GM12878 (cell line): Measurements from ENCODE around the gene CIAO2A. TPM values are rescaled to one million over a fixed set of nuclear protein-coding genes. Genes with fewer than 3 reads are reported as not detected.

Experiments
- ATAC-seq: fragments of 200-7000 bp; cut with Tn5 transposase; 3 replicates; pipeline ENCODE4 v1.9.1; 2020; ENCODE audit warnings: mild to moderate bottlenecking, moderate library complexity
- BruUV-seq: library from RNA; stranded (reverse); fragments of 400-500 nt; replicated peaks from 2 replicates; lab custom pipeline; 2021; lab: Mats Ljungman, UMichigan
- CTCF ChIA-PET: fragments of 300-600 bp; sonication (Branson Sonifier 250); formaldehyde crosslinking; extraction: SDS; loops from one replicate; lab custom pipeline; 2021; ENCODE audit warnings: inconsistent platforms; lab: Yijun Ruan, JAX
- POLR2A ChIA-PET: fragments of 350-600 bp; formaldehyde crosslinking; extraction: SDS; loops from one replicate; lab custom pipeline; 2021; ENCODE audit warnings: inconsistent platforms; lab: Charles Lee
- RAD21 ChIA-PET: fragments of 300-600 bp; sonication (Branson Sonifier 250); formaldehyde crosslinking; loops from one replicate; lab custom pipeline; 2023; ENCODE audit warnings: antibody characterized with exemption; ENCODE audit not compliant: unreplicated experiment; lab: Charles Lee
- SMC1A ChIA-PET: fragments of 300-600 bp; sonication (Branson Sonifier 250); formaldehyde crosslinking; loops from one replicate; lab custom pipeline; 2023; ENCODE audit not compliant: unreplicated experiment, uncharacterized antibody; lab: Charles Lee
- DNase-seq: peaks from one replicate; pipeline ENCODE4 v3.0.0-alpha.2; 2011; ENCODE audit warnings: low read depth, low spot score
- FAIRE-seq: peaks from 3 replicates; lab custom pipeline; 2011; peaks lifted over from hg19 to GRCh38; lab: Jason Lieb, UNC
- H2AFZ ChIP-seq: 2 replicates; pipeline ENCODE4 v1.6.0; 2011; ENCODE audit warnings: low read depth, low read length, control low read depth; ENCODE audit not compliant: control insufficient read depth
- H3K27ac ChIP-seq: 2 replicates; pipeline ENCODE4 v1.5.1; 2011; ENCODE audit warnings: control low read depth; ENCODE audit not compliant: control insufficient read depth, insufficient read depth
- H3K27me3 ChIP-seq, 2 experiments: replicated peaks in 1 of 2; 2 replicates each; pipeline versions ENCODE4 v1.6.0 to v1.6.1; 2011; ENCODE audit warnings: low read length in 1 of 2; ENCODE audit not compliant: control insufficient read depth in 2 of 2, insufficient read depth in 2 of 2
- H3K36me3 ChIP-seq, 2 experiments: 2 replicates each; pipeline ENCODE4 v1.5.1; 2011; ENCODE audit warnings: low read length in 1 of 2; ENCODE audit not compliant: control insufficient read depth in 2 of 2, insufficient read depth in 2 of 2
- H3K4me1 ChIP-seq: 2 replicates; pipeline ENCODE4 v1.6.1; 2011; ENCODE audit warnings: mild to moderate bottlenecking, low read length, moderate library complexity, mixed read lengths; ENCODE audit not compliant: control insufficient read depth, insufficient read depth
- H3K4me2 ChIP-seq: 2 replicates; pipeline ENCODE4 v1.6.0; 2011; ENCODE audit warnings: control low read depth; ENCODE audit not compliant: control insufficient read depth, insufficient read depth
- H3K4me3 ChIP-seq: fragments of 200-600 bp; sonication (generic); 2 replicates; pipeline ENCODE4 v1.5.1; 2016
- H3K79me2 ChIP-seq: 2 replicates; pipeline ENCODE4 v1.6.0; 2011; ENCODE audit warnings: low read length; ENCODE audit not compliant: control insufficient read depth, insufficient read depth
- H3K9ac ChIP-seq: 2 replicates; pipeline ENCODE4 v1.8.0; 2011; ENCODE audit warnings: low read length, control low read depth, mixed read lengths; ENCODE audit not compliant: control insufficient read depth, insufficient read depth
- H3K9me3 ChIP-seq: replicated peaks from 3 replicates; pipeline ENCODE4 v1.5.1; 2011; ENCODE audit warnings: mild to moderate bottlenecking, low read length; ENCODE audit not compliant: control insufficient read depth, insufficient read depth
- H4K20me1 ChIP-seq: 2 replicates; pipeline ENCODE4 v1.6.0; 2011; ENCODE audit not compliant: control insufficient read depth, insufficient read depth
- CREM ChIP-seq: IDR thresholded peaks from 2 replicates; pipeline ENCODE4 v1.6.1; 2014; ENCODE audit warnings: antibody characterized with exemption, low read depth
- E4F1 ChIP-seq: fragments of 450-650 bp; IDR thresholded peaks from 2 replicates; pipeline ENCODE4 v1.6.1; 2018; ENCODE audit warnings: borderline replicate concordance, mild to moderate bottlenecking; ENCODE audit not compliant: partially characterized antibody
- FOXK2 ChIP-seq: fragments of 450-650 bp; IDR thresholded peaks from 2 replicates; pipeline ENCODE4 v1.6.1; 2017; ENCODE audit warnings: mild to moderate bottlenecking, moderate library complexity
- HDAC2 ChIP-seq: fragments of 200-600 bp; sonication (generic); IDR thresholded peaks from 2 replicates; pipeline ENCODE4 v1.6.1; 2017
- NFYA ChIP-seq: IDR thresholded peaks from 2 replicates; pipeline ENCODE4 v1.6.1; 2011; ENCODE audit warnings: low read depth, mild to moderate bottlenecking, low read length, improper control_type of control experiment, borderline replicate concordance
- RAD51 ChIP-seq: fragments of 450-650 bp; IDR thresholded peaks from 2 replicates; pipeline ENCODE4 v1.6.1; 2016; ENCODE audit warnings: moderate library complexity, mild to moderate bottlenecking, inconsistent platforms
- STAT3 ChIP-seq: IDR thresholded peaks from 2 replicates; pipeline ENCODE4 v1.6.1; 2011; ENCODE audit warnings: low read depth, low read length, improper control_type of control experiment
- YBX1 ChIP-seq: fragments of 450-650 bp; IDR thresholded peaks from 2 replicates; pipeline ENCODE4 v1.6.1; 2016; ENCODE audit warnings: antibody characterized with exemption
- ZNF207 ChIP-seq: fragments of 450-650 bp; IDR thresholded peaks from 2 replicates; pipeline ENCODE4 v1.6.1; 2014; ENCODE audit warnings: antibody characterized with exemption, mild to moderate bottlenecking, borderline replicate concordance
- ZSCAN29 ChIP-seq: fragments of 450-650 bp; IDR thresholded peaks from 2 replicates; pipeline ENCODE4 v1.6.1; 2017; ENCODE audit warnings: mild to moderate bottlenecking, moderate library complexity
- WGBS: methylation state at CpG from one replicate; pipeline ENCODE4 v1.1.6; 2016; ENCODE audit warnings: low lambda C conversion rate; ENCODE audit not compliant: insufficient replicate concordance, insufficient coverage; ENCODE audit errors: missing lambda C conversion rate; 5-methylcytosine and 5-hydroxymethylcytosine counted together
- in situ Hi-C: fragments of 300-500 bp; cut with MboI; formaldehyde crosslinking; loops from 9 replicates; pipeline ENCODE4 v1.14.3; 2018; ENCODE audit warnings: mixed read lengths
- intact Hi-C: fragments of 100-400 bp; cut with micrococcal nuclease; formaldehyde crosslinking; loops from one replicate; pipeline ENCODE4 v1.14.2; 2022; ENCODE audit not compliant: unreplicated experiment
- polyA plus RNA-seq, 11 experiments: library from polyadenylated mRNA; depleted of rRNA in 4 of 11; unstranded in 6 of 11; stranded (reverse) in 5 of 11; fragments of >200 nt; fragmentation: Nextera tagmentation in 4 of 11; fragmentation: Illumina TruSeq in 1 of 11; extraction: Ambion mirVana in 4 of 11; extraction: Trizol in 1 of 11; gene quantifications; 1 replicate in 1 of 11; 2 replicates in 10 of 11; pipeline versions ENCODE4 v1.2.1 to v1.2.3, GENCODE V29; 2011 to 2016; ENCODE audit warnings: inconsistent platforms in 2 of 11, missing spikeins in 2 of 11, low read depth in 1 of 11
- total RNA-seq, 4 experiments: library from RNA; depleted of rRNA in 3 of 4; stranded (reverse); fragments of >200 nt in 3 of 4; fragmentation: Illumina TruSeq in 1 of 4; extraction: Trizol in 1 of 4; gene quantifications; 2 replicates each; pipeline versions ENCODE4 v1.2.1 to v1.2.3, GENCODE V29; 2013 to 2021

CIAO2A gene
- total and polyA plus RNA-seq, 10 of the 15 experiments (the other 5 are each of a cell fraction or from before 2014, with no cell fraction given) = 94.5 to 400 (median 204) TPM

GRCh38 chr15:64102497-64102896, 8.9 kb upstream of the CIAO2A start:
- in situ Hi-C loops = no loop called here
- ChIA-PET POLR2A (interaction anchor here (1.2 to 1.9 kb wide), 2 partner anchors 13 to 42 kb away, joined by 3 to 8 read pairs; no protein-coding TSS in a partner anchor), SMC1A (interaction anchor here (1.0 to 2.0 kb wide), 4 partner anchors 9 to 42 kb away, joined by 4 to 12 read pairs (median 8); no protein-coding TSS in a partner anchor), CTCF (interaction anchor here (0.9 to 2.1 kb wide), 3 partner anchors 8 to 50 kb away, joined by 3 to 9 read pairs (median 5); no protein-coding TSS in a partner anchor), RAD21 (interaction anchor here (2.3 kb wide), 1 partner anchor 51 kb away, joined by 13 read pairs; no protein-coding TSS in a partner anchor)
- no TSS peak for BruUV-seq
- H3K4me3 ChIP-seq = no peak overlapping the region
- TF ChIP-seq NFYA (no peak), CREM (no peak), HDAC2 (no peak), ZSCAN29 (no peak), STAT3 (no peak), RAD51 (no peak), ZNF207 (no peak), YBX1 (no peak), FOXK2 (no peak), E4F1 (no peak)
- H3K9ac ChIP-seq = no peak overlapping the region
- ATAC-seq (no peak), DNase-seq (no peak), FAIRE-seq (no peak)
- H3K4me2 ChIP-seq = no peak overlapping the region
- H2AFZ ChIP-seq = no peak overlapping the region
- H3K9me3 ChIP-seq = no peaks in the 10 kb centered on the region; the same call in 2 of the 3 replicates
- H4K20me1 ChIP-seq = no peaks in the 10 kb centered on the region
- no peaks in the 10 kb centered on the region for H3K27me3 ChIP-seq
- H3K36me3 ChIP-seq = no peaks in the 10 kb centered on the region; a peak in 2 of 4 replicates
- peaks cover 13% of the 10 kb centered on the region for H3K4me1 ChIP-seq
- H3K79me2 ChIP-seq = peaks cover 81% of the 10 kb centered on the region
- 67% methylated on average over 2 of the region's 2 CpGs for WGBS
- H3K27ac ChIP-seq = no peak overlapping the region
- intact Hi-C loops = no loop called here
